ENCODE measurements around the gene TUBE1.
"Not testable (repeated sequence)": the region's sequence is repeated elsewhere in the genome, so short reads cannot be mapped to it uniquely, and the experiment has no call there.

TUBE1 gene

GRCh38 chr6:112054555-112055190, 32.6 kb downstream of the TUBE1 start:
- no peak for DNase-seq (ENCODE audit: low spot score)
- no peak overlapping the region for H3K27ac ChIP-seq
- ChIA-PET POLR2A (ENCODE audit: low non-redundant PET) (no interaction called here), CTCF (interaction anchor here (0.6 kb wide), 2 partner anchors 13 to 146 kb away, joined by 3 to 4 read pairs; no protein-coding TSS in a partner anchor)
- TF ChIP-seq, protein P1, sequence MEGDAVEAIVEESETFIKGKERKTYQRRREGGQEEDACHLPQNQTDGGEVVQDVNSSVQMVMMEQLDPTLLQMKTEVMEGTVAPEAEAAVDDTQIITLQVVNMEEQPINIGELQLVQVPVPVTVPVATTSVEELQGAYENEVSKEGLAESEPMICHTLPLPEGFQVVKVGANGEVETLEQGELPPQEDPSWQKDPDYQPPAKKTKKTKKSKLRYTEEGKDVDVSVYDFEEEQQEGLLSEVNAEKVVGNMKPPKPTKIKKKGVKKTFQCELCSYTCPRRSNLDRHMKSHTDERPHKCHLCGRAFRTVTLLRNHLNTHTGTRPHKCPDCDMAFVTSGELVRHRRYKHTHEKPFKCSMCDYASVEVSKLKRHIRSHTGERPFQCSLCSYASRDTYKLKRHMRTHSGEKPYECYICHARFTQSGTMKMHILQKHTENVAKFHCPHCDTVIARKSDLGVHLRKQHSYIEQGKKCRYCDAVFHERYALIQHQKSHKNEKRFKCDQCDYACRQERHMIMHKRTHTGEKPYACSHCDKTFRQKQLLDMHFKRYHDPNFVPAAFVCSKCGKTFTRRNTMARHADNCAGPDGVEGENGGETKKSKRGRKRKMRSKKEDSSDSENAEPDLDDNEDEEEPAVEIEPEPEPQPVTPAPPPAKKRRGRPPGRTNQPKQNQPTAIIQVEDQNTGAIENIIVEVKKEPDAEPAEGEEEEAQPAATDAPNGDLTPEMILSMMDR (conservative IDR thresholded peaks at IDR 0.05; ENCODE audit: low read depth) = no peak

DNA sequence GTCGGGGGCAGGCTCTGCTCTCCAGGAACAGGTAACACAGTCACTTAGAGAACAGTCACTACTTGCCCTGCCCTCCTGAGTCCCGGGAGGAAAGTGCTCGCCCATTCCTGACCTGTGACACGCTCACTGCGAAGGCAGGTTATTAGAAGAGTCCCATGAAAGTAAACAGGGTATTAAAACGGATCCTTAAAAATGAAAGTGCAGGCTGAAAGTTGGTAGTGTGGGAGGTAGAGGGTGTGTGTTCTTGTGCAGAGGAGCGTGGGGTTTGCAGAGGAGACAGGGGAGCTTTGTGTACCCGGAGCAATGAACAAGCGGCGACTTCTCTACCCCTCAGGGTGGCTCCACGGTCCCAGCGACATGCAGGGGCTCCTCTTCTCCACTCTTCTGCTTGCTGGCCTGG, 33.3 kb downstream of the TUBE1 start, which contains the start of gene CCN6:
TSS of gene CCN6 (plus strand) at position 104 of the 400 bp plus-strand sequence. CDS start at position 358, 254 bp downstream.
- H3K27ac ChIP-seq = no peak within 1 kb of the TSS
- TF ChIP-seq, protein P1 (conservative IDR thresholded peaks at IDR 0.05; ENCODE audit: low read depth) = no peak
- POLR2A ChIA-PET (ENCODE audit: low non-redundant PET) = no interaction called here
- CTCF ChIA-PET = interaction anchor here (0.6 kb wide), 1 partner anchor 147 kb away, joined by 4 read pairs; no protein-coding TSS in a partner anchor
- no peak for DNase-seq (ENCODE audit: low spot score)

DNA sequence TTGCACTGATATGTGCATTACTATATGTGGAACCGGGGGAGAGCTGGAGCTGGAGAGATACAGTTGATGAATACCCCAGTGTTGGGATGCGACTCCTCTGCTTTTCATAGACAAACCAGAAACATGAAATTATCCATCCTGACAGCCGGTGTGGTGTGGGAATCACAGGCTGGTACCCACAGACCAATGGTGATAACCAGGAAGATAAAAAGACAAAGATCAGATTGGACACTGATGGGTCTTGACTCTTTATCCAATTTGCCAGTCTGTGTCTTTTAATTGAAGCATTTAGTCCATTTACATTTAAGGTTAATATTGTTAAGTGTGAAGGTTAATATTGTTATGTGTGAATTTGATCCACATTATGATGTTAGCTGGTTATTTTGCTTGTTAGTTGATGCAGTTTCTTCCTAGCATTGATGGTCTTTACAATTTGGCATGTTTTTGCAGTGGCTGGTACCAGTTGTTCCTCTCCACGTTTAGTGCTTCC, 36.0 kb downstream of the TUBE1 start:
- POLR2A ChIA-PET (ENCODE audit: low non-redundant PET); DNase-seq (ENCODE audit: low spot score); H3K27ac ChIP-seq: not testable (repeated sequence)
- CTCF ChIA-PET = interaction anchor here (0.6 kb wide), 3 partner anchors 233 to 1101 kb away, joined by 3 read pairs; no protein-coding TSS in a partner anchor

DNA sequence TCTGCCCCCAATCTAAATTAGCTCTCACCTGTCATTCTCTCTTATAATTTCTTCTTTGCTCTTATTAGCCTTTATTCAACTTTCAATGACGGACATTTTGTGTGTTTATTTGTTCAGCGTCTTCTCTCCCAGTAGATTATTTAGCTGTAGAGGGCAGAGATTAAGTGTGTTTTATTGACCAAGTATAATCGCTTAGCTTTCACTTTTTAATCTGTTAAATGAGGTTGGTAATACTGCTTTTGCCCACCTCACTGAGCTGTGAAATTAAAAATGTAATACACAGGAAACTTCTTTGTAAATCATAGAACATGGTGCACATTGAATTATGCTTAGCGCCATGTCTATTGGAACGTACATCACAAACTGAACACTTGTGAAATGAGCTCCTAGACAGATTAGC, 36.9 kb downstream of the TUBE1 start:
- TF ChIP-seq, protein P1 (conservative IDR thresholded peaks at IDR 0.05; ENCODE audit: low read depth) = no peak
- no peak for DNase-seq (ENCODE audit: low spot score)
- ChIA-PET POLR2A (ENCODE audit: low non-redundant PET) (no interaction called here), CTCF (interaction anchor here (0.6 to 0.7 kb wide), 2 partner anchors 210 to 1567 kb away, joined by 3 read pairs; no protein-coding TSS in a partner anchor)
- H3K27ac ChIP-seq = no peak overlapping the region

DNA sequence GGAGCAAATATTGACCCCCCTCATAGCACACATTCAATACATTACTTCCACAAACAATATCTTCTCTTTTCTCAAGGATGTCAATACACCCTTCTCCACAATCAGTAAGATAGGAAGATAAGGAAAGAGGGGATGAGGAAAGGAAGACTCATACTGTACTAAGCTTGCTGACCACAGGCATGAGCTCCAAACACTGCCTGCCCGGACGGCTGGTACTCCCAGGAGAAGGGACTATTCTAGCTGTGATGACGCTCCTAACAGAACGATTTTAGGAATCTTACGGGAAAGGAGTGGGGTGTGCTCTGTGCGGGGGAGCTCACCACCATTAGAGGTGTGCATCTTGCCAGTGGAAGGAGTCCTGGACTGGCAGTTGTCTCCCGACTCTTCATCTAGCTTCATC, 37.3 kb downstream of the TUBE1 start:
- H3K27ac ChIP-seq = no peak overlapping the region
- POLR2A ChIA-PET (ENCODE audit: low non-redundant PET) = no interaction called here
- TF ChIP-seq, protein P1 (conservative IDR thresholded peaks at IDR 0.05; ENCODE audit: low read depth) = no peak
- DNase-seq (ENCODE audit: low spot score) = no peak
- CTCF ChIA-PET = interaction anchor here (0.5 to 0.7 kb wide), 3 partner anchors 209 to 1567 kb away, joined by 3 to 4 read pairs (median 3); no protein-coding TSS in a partner anchor

DNA sequence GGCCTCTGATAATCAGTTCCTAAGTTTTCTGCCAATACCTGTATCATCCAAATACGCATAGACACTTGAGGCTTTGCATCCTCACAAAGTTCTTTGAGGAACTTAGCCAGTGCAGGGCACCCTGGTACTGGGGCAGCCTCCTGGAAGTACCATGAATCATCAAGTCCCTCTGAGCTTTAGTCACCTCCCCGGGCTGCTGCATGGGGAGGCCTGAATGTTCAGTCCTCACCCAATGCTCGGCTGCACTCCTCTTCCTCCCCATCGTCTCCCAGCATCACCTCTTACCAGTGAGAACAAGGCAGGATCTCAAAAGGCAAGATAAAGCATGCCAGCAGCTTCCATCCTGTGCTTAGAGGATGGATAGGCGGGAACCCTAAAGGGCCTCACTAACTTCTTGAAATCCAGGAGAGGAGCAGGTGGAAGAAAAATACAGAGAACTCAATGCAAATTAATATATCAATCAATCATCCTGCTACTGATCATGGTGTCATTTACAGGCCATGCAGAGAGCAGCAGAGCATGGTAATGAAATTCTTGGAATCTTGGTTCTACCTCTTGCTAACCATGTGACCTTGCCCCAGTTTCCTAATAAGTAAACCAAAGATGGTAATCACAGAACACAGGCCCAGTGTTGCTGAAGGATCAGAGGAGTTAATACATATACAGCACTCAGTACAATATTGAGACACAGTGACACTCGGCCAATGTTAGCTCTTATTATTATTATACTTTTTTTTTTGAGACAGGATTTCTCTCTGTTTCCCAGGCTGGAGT, 38.1 kb downstream of the TUBE1 start:
- ChIA-PET POLR2A (ENCODE audit: low non-redundant PET) (no interaction called here), CTCF (no interaction called here)
- H3K27ac ChIP-seq = no peak overlapping the region
- DNase-seq (ENCODE audit: low spot score) = no peak
- TF ChIP-seq, protein P1 (conservative IDR thresholded peaks at IDR 0.05; ENCODE audit: low read depth) = no peak

- DNase-seq (ENCODE audit: low spot score); CTCF ChIA-PET; POLR2A ChIA-PET (ENCODE audit: low non-redundant PET); H3K27ac ChIP-seq: not testable (repeated sequence)
Observed at GRCh38 chr6:112047523-112047922, 39.8 kb downstream of the TUBE1 start.

Measured in RWPE1 (cell line).